ENCODE results near the gene LPP.

GRCh38 chr3:188863999-188864406 is 710.0 kb downstream of the LPP start:
- TF ChIP-seq, protein P1, sequence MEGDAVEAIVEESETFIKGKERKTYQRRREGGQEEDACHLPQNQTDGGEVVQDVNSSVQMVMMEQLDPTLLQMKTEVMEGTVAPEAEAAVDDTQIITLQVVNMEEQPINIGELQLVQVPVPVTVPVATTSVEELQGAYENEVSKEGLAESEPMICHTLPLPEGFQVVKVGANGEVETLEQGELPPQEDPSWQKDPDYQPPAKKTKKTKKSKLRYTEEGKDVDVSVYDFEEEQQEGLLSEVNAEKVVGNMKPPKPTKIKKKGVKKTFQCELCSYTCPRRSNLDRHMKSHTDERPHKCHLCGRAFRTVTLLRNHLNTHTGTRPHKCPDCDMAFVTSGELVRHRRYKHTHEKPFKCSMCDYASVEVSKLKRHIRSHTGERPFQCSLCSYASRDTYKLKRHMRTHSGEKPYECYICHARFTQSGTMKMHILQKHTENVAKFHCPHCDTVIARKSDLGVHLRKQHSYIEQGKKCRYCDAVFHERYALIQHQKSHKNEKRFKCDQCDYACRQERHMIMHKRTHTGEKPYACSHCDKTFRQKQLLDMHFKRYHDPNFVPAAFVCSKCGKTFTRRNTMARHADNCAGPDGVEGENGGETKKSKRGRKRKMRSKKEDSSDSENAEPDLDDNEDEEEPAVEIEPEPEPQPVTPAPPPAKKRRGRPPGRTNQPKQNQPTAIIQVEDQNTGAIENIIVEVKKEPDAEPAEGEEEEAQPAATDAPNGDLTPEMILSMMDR (IDR thresholded peaks at IDR 0.05 in 2 of 3, conservative IDR thresholded peaks at IDR 0.05 in 1 of 3; ENCODE audit: borderline replicate concordance in 1 of 3, insufficient read depth in 1 of 3, low read depth in 2 of 3, low read length in 2 of 3) = no peak
- no peak for TF ChIP-seq POLR2A (IDR thresholded peaks at IDR 0.05; ENCODE audit: borderline replicate concordance, extremely low read depth, insufficient read depth, insufficient read length)
- no peak for TF ChIP-seq ZNF274 (IDR thresholded peaks at IDR 0.05; ENCODE audit: low read depth, low read length)
